T-helper 22 cell (primary cell): Measurements from ENCODE around the gene RTTN.

Experiments used
- DNase-seq: peaks from one replicate; pipeline ENCODE4 v3.0.0-alpha.2; 2020; ENCODE audit warnings: low read depth

RTTN gene

DNA sequence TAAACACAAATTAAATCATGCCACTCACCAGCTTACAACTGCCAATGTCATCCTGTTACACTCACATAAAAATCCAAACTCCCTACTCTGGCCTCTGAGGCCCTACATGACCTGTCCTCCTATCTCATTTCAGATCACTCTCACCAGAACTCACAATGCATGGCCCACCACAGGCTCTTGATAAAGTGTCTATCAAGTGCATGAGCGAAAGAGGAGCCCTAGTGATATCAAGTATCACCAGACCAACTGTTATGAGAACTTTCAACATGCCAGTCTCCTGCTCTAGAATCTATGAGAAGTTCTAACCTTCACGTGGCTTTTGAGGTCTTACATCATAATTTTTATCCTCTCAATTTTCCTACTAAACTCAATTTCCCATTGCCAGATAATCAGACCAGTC lies 181.4 kb downstream of the RTTN start:
- no peak for DNase-seq

DNA sequence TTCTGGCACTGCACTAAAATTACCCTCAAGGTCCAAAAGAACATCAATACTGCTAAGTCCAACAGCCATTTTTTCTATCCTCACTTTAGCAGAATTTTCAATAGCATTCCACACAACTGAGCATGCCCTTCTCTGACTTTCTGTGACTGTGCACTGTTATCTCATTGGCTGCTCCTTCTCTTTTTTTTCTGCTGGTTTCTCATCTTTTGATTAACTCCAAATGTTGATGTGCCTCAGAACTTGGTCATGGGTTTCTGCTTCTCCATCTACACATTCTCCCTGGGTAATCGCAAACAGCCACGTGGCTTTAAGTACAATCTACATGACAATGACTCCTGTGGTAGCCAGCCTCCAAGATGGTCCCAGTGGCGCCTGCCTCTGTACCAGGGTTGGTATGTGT lies 182.9 kb downstream of the RTTN start:
- no peak for DNase-seq

DNA sequence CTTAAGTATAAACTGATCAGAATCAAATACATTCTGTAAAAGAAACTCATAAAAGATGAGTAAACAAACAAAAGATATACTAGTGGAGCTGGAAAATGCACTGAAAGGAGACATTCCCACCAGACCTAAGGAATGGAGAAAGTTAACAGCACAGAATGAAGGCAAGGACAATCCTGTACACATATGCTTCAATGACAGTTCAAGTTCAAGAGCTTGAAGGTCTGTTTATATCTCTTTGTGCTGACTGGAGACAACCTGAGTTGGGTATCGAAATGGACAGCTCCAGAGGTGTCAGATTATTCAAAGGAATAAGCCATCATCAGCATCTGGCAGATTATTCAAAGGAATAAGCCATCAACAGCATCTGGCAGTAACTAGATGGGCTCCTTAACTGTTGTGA lies 184.0 kb downstream of the RTTN start:
- DNase-seq = no peak

DNA sequence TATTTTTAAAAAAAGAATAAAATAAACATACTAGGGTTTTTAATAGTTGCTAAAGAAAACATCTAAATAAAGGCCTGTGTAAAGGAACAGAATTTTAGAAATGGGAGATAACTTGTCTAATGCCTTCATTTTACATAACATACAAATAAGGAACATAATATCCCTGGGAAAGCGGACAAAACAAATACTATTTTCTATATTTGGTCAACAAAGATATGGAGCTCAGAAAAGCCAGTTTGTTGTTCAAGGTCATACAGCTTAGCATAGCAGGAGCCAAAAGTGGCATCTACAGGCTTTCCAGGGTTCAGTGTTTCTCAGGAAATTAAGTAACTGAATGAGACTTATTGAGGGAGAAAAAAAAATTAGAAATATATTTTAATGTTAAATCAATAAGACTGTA lies 184.4 kb downstream of the RTTN start:
- DNase-seq = no peak

DNA sequence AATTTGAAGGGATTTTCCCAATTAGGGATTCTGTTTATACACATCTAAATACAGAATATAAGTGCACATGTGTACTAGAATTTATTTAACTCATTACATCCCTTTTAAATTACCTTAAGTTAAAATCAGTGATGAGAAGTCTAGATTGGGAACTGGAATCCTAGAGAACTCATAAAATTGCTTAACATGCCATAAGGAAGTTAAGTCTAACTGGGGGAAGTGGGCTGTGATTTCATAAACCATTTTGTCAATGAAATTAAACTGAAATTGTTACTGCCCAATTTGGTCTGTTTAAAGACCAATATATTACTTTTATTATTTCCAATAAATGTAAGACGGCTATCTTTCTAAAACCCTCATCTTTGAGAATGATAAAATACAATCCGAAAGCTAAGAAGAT lies 185.5 kb downstream of the RTTN start:
- DNase-seq = no peak

DNA sequence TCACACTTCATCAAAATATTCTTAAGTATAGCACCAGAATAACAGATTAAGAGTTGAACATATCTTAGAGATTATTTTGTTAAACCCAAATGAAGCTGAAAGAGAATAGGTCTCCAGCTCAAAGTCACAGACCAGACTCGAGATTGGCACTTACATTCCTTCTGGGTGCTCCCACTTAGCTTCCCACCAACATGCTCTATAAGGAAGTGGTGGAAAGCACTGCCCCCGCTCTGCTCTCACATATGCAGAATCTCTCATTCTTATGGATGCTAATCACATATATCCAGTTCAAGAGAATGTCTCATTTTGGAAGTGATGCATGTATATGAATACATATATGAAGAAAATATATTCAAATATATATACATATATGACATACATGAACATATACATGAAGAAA lies 186.4 kb downstream of the RTTN start:
- no peak for DNase-seq

DNA sequence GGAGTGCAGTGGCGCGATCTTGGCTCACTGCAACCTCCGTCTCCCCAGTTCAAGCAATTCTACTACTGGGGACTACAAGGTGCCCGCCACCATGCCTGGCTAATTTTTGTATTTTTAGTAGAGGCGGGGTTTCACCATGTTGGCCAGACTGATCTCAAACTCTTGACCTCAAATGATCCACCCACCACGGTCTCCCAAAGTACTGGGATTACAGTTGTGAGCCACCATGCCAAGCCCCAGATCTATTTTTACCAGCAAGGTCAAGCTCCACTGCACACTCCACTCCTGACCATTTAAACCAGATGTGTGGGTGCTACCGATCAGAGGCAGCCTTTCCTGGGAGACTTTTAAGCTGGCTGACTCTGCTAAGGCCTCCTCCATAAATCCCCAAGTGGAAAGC lies 190.4 kb downstream of the RTTN start:
- DNase-seq = no peak

DNA sequence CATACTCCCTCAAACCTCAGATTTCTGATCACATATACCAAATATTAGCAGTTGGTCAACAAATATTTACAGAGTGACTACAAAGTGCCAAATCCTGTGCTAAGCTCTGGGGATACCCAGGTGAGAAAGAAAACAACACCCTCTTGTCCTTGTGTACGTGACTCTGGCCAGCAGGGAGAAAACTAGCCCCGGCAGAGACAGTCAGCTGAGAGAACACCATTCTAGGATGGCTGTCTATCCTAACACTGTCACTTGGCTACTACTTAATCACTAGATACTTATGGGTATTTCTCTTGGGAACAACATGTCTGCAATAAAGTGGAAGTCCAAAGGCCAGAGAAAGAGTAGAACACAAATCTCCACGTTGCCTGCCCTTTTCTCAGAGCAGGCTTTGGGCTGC lies 199.9 kb downstream of the RTTN start:
- no peak for DNase-seq

DNA sequence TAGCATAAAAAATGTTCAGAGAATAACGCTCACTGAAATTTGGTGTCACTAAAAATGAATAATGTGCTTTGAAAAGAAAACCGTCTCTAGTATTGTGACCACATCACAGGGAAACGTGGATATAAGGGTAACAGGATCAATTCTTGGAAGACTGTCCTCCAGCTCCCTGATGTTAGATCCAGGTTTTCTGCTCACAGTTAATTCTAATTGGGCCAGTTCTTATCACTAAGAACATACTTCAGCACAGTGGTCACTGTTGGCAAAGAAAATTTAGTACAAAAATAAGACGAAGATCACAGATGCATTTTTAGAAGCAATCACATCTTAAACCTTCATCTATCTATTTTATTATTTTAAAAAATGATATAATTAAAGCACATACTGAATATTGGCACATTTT lies 200.8 kb downstream of the RTTN start:
- DNase-seq = no peak

DNA sequence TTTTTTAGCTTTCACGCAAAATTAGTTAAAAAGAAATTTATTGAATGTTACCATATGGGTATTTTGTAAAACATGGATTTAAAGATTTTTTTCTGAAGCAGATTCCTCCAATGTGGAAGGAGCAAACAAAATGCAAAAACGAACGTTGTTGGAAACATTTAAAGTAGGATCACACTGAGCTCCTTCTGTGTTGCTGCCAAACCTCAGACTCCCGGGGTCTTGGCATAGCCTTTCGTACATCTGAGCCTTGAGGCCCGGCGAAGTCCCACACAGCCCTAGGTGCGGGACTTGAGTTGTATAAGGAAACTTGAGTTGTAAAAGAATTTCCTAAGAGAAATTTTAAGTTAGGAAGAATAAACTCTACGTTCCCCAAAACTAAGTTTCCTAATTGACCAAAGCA lies 205.8 kb downstream of the RTTN start:
- DNase-seq = no peak

DNA sequence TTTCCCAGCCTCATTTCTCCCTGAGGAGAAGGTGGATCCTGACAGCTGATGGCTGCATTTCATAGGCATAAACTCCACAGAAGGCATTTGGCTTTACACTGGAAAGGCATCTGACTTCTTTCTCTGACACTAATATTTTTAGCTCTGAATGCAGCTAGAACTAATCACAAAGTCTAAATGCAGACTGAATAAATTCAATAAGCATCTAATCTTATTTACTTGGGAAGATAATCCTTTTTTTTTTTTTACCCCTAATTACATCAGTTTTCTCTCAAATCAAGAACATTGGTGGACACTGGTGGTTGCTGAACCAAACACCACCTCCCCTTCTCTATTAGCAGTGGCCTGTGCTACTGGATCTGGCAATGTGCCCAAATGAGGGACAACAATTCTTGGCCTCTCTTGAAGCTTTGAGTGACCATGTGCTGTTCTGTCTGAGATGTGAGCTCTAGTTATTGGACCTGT lies 206.9 kb downstream of the RTTN start:
- DNase-seq = no peak

DNA sequence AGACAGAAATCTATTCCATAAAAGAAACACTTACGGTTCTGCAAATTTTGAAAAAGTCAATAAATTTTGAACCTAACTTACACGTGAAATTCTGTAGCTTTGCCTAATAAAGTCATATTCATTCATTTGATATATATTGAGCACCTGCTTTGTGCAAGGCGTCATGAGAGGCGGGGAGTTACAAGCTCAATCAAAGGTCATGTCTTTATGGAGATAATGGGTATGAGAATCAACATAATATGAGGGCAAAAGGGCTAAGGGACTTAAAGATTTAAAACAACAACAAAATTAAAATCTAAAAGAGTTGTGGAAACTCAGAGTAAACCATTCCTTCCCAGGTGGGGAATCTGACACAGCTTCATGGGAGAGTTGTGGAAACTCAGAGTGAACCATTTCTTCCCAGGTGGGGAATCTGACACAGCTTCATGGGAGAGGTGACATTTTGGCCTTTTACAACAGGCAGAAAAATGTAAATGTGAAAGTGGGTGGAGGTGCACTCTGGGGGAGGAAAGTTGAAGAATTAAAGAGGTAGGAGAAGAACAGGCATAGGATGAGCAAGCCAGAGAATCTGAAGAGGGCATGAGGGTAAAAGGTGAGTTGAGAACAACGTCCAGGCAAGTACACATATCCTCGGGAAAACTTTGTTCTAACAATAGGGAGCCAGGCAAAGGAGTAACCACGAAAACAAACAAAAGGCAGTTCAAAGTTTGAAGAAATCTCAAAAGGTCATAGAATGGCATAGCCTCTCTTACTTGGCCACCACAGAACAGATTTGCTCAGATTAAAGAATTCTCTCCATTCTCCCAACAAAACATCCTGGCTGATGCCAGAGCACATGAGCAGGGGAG lies 208.3 kb downstream of the RTTN start:
- DNase-seq = no peak

DNA sequence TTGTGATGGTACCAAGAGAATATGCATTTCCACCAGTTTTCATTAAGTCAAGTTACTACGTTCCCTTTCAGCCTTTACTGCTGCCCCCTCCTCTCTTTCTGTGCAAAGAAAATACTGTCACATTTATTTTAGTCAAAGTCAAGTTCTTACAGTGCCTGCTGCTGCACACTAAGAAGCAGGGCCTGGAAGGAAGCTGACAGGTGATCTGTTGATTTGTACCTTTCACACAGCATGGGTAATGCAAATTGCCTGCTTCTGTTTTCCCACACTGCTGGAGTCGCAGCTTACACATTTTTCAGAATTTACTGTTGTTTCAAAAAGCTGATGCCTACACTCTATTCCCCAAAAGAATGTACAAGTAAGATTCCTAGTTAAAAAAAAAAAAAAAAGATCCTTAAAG lies 209.1 kb downstream of the RTTN start:
- no peak for DNase-seq

DNA sequence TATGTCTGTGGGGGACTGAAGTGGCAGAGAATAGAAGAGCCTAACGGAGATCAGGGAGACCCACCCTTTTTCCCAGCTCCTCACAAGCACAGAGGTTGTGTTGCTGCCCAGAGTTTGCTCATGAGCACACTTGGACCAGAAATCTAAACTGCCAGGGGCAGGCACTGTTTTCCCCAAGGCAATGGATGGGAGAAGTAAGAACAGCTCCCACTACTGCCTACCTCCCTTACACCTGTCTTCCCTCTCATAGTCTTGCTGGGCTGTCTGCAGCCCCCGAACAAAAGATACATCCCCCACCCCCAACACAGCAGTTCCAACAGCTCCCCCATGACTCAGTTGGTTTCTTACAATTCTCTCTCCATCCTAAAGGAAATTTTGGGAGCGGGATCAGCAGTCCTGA lies 209.7 kb downstream of the RTTN start:
- no peak for DNase-seq

DNA sequence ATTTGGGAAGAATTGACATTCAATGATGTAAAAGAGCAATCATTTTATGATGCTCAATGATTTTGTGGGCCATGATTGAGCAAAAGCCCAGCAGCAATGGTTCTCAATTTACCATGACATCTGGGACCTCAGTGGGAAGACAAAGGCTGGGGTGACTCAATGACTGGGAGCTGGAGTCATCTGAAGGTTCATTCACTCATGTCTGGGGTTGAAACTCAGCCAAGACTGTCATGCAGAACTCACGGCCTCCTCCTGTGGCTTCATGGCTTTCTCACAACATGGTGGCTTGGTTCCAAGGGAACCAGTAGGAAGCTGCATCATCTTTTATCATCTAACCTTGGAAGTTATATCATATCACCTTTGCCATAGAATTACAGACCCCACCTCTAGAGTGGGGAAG lies 212.7 kb downstream of the RTTN start:
- no peak for DNase-seq

DNA sequence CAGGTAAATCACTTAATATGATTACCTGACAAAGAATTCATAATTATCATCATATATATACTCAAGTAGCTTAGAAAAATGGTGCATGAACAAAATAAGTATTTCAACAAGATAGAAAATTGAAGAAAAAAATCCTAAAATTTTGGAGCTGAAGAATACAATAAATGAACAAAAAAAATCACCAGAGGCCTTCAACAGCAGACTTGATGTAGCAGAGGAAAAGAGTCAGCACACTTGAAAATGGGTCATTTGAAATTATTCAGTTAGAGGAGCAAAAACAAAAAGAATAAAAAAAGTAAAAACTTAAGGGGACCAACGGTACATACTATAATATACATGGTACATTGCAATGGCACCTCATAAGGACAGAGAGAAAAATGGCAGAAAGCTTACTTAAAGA lies 217.6 kb downstream of the RTTN start:
- no peak for DNase-seq

DNA sequence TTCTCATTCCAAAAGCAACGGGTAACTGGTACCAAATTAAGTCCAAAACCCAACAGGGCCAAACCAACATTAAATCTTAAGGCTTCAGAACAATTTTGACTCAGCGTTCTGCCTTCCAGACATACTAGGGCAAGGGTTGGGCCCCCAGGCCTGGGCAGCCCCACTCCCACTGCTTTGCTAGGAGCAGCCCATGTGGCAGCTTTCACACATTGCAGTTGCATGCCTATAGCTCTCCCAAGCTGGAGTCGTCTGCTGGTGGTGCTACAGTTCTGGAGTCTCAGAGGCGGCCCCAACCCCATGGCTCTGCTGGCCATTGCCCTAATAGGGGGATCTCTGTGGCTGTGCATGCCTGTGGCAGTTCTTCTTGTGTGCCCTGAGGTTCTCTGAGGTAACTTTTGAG lies 220.2 kb downstream of the RTTN start:
- DNase-seq = no peak

DNA sequence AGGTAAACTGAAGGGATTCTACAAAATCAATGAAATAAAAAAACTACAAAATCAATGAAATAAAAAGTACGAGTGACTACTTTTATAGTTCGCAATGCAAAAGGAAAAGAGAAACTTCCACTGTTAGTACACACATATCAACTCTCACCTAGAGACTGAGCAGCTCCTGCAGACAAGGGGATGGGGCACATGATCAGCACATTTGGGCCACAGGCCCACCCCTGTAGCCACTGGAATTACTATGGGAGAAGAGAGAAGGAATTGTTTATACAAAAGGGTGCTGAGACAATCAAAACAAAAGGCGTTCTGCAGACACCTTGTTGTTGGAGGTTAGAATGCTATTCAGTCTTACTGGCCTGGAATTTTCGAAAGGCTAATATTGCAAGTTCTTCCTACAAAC lies 223.1 kb downstream of the RTTN start:
- DNase-seq = no peak

DNA sequence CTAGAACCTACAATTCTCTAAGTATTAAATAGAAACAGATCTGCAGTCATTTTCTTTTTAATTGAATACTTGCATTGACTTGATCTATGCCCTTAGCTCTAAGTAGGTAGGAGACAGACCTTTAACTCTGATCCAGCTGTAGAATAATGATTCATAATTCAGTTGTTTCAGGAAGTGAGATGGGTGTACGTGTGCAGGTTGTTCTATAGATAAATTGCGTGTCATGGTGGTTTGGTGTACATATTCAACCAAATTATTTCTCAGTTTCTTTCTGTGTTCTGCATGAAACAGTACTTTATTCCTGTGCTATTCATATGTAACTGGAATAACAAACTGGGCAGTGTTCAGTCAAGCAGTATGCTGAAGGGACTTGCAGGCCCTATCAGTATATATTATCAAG lies 223.5 kb downstream of the RTTN start:
- no peak for DNase-seq

DNA sequence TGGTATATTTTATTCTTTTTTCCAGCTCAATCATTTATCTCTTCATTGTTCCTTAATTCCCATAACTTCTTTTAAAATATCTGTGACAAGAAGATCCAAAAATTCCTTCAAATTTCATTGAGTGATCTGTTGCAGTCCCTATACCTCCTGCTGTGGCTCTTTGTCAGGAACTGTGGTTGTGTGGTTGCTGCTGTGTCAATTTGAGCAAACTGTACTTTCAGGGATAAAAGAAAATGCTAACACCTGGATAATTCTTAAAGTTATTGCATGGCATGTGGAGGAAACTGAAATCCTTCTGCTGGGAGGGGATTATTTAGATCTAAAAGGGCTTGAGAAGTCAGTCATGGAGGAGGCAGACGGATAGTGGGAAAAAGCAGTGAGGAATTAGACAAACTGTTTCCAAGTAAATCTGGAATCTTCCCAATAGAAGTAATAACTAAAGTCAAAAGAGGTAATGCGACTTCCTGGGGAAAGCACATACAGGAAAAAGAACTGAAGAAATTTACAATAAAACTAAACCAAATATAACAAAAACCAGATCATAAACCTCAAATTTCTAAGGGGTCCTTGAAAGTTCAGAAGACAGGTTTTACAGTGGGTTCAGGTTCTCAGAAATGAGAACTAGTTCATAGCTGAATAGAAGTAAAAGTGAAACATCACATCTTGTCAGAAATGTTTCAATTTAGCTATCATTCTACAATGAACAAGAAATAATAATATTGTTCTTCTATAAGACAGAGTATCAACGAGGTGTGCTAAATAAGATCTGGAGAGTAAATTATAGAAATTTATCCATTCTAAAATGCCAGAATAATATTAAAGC lies 224.3 kb downstream of the RTTN start:
- DNase-seq = no peak

DNA sequence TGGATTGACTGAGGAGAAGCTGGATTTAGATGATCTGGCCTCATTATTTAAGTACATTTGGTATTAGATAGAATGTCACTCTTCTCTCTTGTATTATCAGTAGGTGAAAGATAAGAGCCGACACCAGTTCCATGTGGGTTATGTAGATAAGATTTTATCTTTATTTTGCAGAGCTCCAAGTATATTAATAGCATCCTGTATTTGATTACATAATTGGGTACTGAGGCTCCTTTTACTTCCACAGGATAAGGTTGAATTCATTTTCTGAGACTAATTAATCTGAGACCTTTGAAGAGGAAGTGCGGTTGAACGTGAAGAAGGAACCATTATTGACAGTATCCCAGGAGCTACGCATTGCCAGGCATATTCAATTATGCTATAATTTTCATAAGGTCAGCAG lies 225.0 kb downstream of the RTTN start:
- DNase-seq = no peak

DNA sequence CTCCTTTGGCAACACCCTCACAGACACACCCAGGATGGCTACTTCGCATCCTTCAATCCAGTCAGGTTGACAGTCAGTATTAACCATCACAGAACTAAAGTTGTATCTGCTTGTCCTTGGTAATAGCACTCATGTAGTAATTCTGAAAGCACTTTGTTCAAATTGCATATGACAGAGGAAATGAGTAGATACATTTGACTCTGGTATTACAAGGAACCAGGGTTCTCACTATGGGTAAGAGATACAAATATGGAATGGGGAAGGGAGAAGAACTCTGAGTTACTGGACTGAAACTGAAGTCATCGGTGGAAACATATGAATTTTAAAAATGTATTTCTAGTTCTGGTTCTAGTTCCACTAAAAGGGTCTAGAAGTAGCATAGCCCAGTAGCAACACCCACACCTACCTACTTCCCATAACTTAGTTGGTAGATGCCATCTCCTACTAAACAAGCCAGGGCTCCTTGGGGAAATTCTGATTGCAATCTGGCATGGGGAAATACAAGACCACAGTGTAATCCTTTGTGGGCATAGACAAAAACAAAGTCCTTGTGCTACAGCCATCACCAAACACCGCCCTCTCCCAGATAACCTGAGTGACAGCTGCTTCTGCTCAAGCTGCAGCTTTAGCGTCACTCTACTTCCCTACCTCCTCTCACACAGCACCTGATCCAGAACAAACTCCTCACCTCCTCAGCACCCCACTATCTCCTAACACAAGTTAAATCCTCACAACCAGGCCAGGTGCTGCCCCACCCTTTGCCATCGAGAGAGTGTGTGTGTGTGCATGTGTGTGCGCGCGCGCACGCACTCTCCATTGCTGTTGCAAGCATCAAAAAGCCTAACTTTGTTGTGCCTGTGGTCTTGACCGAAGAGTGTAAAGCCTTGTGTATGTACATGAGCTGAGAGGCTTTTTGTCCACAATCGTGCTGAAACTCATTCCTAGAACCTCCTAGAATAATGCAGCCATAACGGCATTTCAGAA lies 226.5 kb downstream of the RTTN start:
- DNase-seq = no peak
